HAP-1 (cell line): Measurements from ENCODE around the gene APOO.
"Not testable (repeated sequence)": the region's sequence is repeated elsewhere in the genome, so short reads cannot be mapped to it uniquely, and the experiment has no call there.

Source experiments
- DNase-seq, 2 experiments: peaks; one replicate each; pipeline ENCODE4 v3.0.0-alpha.2; 2016 to 2020; ENCODE audit warnings: low spot score in 2 of 2
- H3K27me3 ChIP-seq: fragments of 250-450 bp; sonication (Bioruptor Pico); 2 replicates; pipeline ENCODE4 v1.5.1; 2020; ENCODE audit warnings: low read depth, mild to moderate bottlenecking, moderate library complexity
- H3K36me3 ChIP-seq: fragments of 250-450 bp; sonication (Bioruptor Pico); replicated peaks from 2 replicates; pipeline ENCODE4 v1.5.1; 2020; ENCODE audit warnings: mild to moderate bottlenecking
- H3K4me1 ChIP-seq: fragments of 250-450 bp; sonication (Bioruptor Pico); 2 replicates; pipeline ENCODE4 v1.5.1; 2020; ENCODE audit warnings: mild to moderate bottlenecking
- H3K4me3 ChIP-seq: fragments of 250-450 bp; sonication (Bioruptor Pico); 2 replicates; pipeline ENCODE4 v1.5.1; 2020; ENCODE audit warnings: mild to moderate bottlenecking, moderate library complexity
- H3K9me3 ChIP-seq: fragments of 250-450 bp; sonication (Bioruptor Pico); 2 replicates; pipeline ENCODE4 v1.5.1; 2020; ENCODE audit warnings: mild to moderate bottlenecking, moderate library complexity
- in situ Hi-C: fragments of 300-500 bp; cut with MboI; formaldehyde crosslinking; loops from 3 replicates; pipeline ENCODE4 v1.14.3; 2020; ENCODE audit warnings: low sequenced_read_pairs, inconsistent platforms, mixed read lengths

Gene APOO

DNA sequence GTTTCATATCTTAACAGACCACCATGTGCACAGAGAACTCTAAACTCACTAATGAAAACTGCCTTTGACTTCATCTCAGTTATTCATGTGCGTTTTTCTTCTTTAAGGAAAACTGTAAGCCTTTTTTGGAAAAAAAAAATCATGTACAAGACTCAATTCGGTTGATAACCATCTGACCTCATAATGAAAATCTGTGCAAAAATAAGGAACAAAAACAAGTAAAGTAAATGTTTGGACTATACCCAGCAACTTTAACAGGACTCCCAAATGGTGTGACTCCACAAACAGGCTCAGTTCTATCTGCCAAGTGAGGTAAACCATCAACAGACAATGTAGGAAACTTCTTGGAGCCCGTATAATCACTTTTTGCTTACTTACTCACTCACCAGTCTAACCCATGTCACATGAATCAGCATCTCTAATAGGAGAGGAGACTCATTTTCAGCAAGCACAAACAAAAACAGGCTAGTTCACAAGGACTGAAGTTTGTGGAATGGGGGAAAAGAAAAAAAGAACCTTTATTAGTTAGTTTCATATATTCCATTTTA, 9.3 kb downstream of the APOO start:
- in situ Hi-C loops, result no loop called here
- Histone ChIP-seq H3K9me3 (no peaks in the 10 kb centered on the region), H3K36me3 (no peaks in the 10 kb centered on the region; the same call in 1 of the 2 replicates), H3K4me1 (peaks cover 5% of the 10 kb centered on the region), H3K4me3 (no peak overlapping the region), H3K27me3 (no peaks in the 10 kb centered on the region)
- no peak for DNase-seq

DNA sequence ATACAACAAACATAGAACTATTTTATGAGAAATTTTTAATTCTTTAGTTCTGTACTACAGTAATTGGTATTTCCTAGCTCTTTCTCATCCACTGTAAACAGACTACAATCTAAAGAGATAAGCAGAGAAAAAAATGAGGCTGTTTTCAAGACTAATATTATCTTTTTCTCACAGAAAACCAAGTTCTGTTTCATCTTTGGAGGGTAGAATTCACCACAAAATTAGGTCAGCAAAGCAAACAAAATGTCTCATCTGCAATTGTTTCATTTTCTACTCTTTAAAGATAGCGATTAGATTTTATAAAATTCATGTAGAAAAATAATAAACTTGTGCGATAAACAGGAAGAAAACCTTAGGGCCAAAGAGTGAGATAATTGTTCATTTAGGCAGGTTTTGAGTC, 10.8 kb downstream of the APOO start:
- no peaks in the 10 kb centered on the region for H3K27me3 ChIP-seq
- H3K9me3 ChIP-seq, result no peaks in the 10 kb centered on the region
- DNase-seq, result no peak
- H3K4me1 ChIP-seq, result peaks cover under 1% of the 10 kb centered on the region
- H3K36me3 ChIP-seq, result no peaks in the 10 kb centered on the region; the same call in 1 of the 2 replicates
- no peak overlapping the region for H3K4me3 ChIP-seq
- in situ Hi-C loops, result no loop called here

DNA sequence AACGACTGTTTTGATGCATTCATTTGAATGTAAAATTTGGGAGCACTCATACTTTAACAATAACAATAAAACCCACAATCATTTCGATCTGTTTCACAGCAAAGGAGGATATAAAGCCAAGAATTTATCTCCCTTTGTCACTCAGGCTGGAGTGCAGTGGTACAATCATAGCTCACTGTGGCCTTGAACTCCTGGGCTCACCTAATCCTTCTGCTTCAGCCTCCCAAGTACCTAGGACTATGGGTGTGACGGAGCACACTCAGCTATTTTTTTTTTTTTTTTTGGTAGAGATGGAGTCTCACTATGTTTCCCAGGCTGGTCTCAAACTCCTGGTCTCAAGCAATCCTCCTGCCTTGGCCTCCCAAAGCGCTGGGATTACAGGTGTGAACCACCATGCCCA, 11.2 kb downstream of the APOO start:
- H3K36me3 ChIP-seq, H3K9me3 ChIP-seq, H3K4me1 ChIP-seq, in situ Hi-C loops, H3K4me3 ChIP-seq, H3K27me3 ChIP-seq, DNase-seq: not testable (repeated sequence)

DNA sequence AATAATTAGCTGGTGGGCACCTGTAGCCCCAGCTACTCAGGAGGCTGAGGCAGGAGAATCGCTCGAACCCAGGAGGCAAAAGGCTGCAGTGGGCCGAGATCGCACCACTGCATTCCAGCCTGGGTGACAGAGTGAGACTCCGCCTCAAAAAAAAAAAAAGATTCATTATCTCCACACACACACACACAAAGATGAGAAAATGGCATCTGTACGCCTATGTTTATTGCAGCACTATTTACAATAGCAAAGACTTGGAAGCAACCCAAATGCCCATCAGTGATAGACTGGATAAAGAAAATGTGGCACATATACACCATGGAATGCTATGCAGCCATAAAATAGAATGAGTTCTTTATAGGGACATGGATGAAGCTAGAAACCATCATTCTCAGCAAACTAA, 12.7 kb downstream of the APOO start:
- H3K4me3 ChIP-seq, H3K27me3 ChIP-seq, H3K4me1 ChIP-seq, H3K9me3 ChIP-seq, DNase-seq, H3K36me3 ChIP-seq, in situ Hi-C loops: not testable (repeated sequence)

DNA sequence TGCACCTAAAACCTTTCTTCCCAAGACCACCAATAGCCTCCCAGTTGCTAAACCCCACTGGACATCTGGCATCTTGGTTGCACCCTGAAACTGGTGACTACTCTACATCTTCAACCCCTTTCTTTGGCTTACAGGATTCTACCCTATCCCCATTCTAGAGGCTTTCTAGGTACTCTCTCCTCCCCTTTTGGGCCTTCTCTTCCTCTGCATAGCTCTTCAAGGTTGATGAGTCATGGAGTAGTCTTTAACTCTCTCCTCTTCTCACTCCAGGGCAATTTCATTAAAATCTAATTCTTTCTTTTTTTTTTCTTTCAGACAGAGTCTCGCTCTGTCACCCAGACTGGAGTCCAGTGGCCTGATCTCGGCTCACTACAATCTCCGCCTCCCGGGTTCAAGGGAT, 16.8 kb downstream of the APOO start:
- Histone ChIP-seq H3K27me3 (no peaks in the 10 kb centered on the region), H3K4me3 (no peak overlapping the region), H3K36me3 (no peaks in the 10 kb centered on the region), H3K4me1 (peaks cover 4% of the 10 kb centered on the region), H3K9me3 (no peaks in the 10 kb centered on the region)
- no peak for DNase-seq
- in situ Hi-C loops, result no loop called here

DNA sequence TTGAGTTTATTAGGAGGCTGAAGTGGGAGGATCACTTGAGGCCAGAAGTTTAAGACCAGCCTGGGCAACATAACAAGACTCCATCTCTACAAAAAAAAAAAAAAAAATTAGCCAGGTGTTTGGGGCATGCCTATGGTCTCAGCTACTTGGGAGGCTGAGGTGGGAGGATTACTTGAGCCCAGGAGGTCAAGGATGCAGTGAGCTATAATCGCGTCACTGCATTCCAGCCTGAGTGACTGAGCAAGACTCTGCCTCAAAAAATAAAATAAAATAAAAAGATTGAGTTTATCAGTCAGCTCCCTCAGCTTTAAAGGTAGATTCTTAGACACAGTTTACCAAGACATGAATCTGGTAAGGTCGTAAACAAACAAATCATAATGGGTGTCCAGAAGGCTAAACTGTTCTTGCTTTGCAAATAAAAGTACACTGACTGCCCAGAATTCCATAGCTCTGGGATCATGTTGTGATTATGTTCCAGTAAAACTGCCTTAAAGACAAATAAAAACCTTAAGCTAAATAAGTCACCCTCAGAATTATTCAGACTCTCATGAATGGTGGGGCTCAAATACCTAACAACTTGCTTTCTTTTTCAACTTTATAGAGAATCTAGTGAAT, 18.7 kb downstream of the APOO start:
- Histone ChIP-seq H3K9me3 (no peaks in the 10 kb centered on the region), H3K27me3 (no peaks in the 10 kb centered on the region), H3K36me3 (no peaks in the 10 kb centered on the region), H3K4me1 (peaks cover 4% of the 10 kb centered on the region), H3K4me3 (no peak overlapping the region)
- no peak for DNase-seq
- in situ Hi-C loops, result no loop called here

DNA sequence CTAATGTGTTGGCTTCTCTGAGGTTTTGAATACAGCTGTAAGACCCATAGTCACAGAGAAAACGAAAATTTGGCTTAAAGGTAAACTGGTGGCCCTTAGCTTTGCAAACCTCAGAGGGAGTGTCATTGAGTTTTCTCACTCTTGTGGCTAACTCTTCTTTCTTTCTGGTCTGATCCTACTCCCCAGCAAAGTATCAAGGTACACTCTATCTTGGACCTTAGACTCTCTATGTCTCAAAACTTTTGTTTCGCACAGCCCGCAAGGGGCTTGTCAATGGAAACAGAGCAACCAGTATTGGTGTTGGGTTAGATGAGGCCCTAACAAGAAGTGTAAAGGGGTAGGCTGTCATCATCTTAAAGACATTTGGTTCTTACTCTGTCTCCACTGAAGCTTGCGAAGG, 19.8 kb downstream of the APOO start:
- no peak for DNase-seq
- Histone ChIP-seq H3K36me3 (no peaks in the 10 kb centered on the region), H3K27me3 (no peaks in the 10 kb centered on the region), H3K4me3 (no peak overlapping the region), H3K4me1 (peaks cover 4% of the 10 kb centered on the region), H3K9me3 (no peaks in the 10 kb centered on the region)
- in situ Hi-C loops, result no loop called here

DNA sequence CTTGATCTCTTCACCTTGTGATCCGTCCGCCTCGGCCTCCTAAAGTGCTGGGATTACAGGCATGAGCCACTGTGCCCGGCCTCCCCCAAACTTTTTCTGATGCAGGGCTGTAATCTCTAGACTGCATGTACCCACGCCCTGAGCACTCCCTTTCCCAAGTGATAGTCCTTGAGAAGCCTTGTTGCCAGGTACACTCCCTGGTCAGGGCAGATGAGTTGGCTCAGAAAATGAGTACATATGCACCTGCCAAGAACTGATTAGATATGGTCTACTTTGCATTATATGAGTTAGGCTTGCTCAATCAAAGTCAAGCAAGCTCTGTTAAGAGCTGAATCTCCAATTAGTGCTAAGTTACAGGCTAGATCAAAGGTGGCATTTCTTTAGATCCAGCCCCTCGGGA, 20.3 kb downstream of the APOO start:
- DNase-seq, result no peak
- Histone ChIP-seq H3K4me1 (peaks cover 4% of the 10 kb centered on the region), H3K27me3 (no peaks in the 10 kb centered on the region), H3K36me3 (no peaks in the 10 kb centered on the region), H3K9me3 (no peaks in the 10 kb centered on the region), H3K4me3 (no peak overlapping the region)
- in situ Hi-C loops, result no loop called here

DNA sequence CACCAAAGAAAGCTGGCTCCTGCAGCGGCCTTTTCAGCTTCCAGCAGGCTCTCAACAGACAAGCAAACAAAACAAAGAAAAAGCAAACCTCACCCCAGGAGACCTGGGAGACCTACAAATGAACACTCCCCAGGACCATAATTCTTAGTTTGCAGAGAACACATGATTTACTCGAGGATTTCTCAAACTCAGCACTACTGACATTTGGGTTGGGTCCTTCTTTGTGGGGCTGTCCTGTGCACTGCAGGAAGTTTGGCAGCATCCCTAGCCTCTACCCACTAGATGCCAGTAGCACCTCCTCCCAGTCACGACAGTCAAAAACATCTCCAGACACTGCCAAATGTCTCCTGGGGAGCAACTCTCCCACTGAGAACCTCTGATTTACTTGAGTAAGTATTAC, 21.9 kb downstream of the APOO start:
- no peaks in the 10 kb centered on the region for H3K36me3 ChIP-seq
- H3K9me3 ChIP-seq, result no peaks in the 10 kb centered on the region
- no peak overlapping the region for H3K4me3 ChIP-seq
- no peak for DNase-seq
- H3K4me1 ChIP-seq, result peaks cover 4% of the 10 kb centered on the region
- in situ Hi-C loops, result no loop called here
- no peaks in the 10 kb centered on the region for H3K27me3 ChIP-seq

DNA sequence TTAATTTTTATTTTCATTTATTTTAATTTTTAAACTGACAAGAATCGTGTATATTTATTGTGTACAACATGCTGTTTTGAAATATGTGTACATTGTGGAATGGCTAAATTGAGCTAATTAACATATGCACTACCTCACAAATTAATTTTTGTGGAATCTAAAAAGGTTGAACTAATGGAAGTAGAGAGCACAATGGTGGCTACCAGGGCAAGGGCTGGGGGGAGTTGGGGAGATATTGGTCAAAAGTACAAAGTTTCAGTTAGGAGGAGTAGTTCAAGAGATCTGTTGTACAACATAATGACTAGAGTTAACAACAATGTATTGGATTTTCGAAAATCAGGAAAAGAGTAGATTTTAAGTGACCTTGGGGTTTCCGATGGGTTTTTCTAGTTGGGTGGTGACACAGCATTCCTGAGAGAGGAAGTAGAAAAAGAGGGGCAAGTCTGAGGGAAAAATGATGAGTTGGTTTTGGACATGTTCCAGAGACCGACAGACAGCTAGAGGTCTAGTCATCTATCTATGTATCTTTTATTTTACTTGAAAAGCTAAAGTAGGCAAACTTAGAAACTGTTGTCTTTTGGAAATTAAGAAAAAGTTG, 23.2 kb downstream of the APOO start:
- in situ Hi-C loops, result no loop called here
- Histone ChIP-seq H3K4me1 (peaks cover 4% of the 10 kb centered on the region), H3K4me3 (no peak overlapping the region), H3K27me3 (no peaks in the 10 kb centered on the region), H3K9me3 (no peaks in the 10 kb centered on the region), H3K36me3 (no peaks in the 10 kb centered on the region)
- no peak for DNase-seq

DNA sequence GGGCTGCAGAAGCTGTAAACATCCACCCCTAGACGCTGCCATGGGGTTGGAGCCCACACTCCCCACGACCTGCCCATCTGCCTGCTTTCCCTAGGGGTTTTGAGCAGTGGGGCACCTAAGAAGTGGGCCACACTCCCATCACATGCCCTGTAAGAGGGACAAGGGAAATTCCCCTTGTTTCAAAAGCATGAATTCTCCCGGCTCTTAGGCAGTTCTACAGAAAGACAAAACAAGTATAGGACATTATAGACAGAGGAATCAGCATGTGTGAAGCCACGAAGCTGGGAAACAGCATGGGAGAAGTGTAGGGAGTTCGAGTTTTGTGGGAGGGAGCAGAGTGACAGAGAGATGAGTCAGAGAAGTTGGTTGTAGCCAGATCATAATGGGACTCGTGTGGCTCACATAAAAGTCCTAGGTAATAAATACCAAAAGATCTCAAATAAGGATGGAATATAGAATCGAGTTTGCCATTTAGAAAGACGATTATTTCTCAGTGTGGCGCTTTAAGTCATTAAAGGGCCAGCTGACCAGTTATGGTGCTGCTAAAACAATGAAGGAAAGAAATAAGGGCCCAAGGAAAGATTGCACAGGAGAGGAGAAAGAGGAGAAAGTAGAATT, 23.9 kb downstream of the APOO start:
- Histone ChIP-seq H3K36me3 (no peaks in the 10 kb centered on the region), H3K4me3 (no peak overlapping the region), H3K4me1 (no peaks in the 10 kb centered on the region), H3K9me3 (no peaks in the 10 kb centered on the region), H3K27me3 (no peaks in the 10 kb centered on the region)
- no peak for DNase-seq
- in situ Hi-C loops, result no loop called here

DNA sequence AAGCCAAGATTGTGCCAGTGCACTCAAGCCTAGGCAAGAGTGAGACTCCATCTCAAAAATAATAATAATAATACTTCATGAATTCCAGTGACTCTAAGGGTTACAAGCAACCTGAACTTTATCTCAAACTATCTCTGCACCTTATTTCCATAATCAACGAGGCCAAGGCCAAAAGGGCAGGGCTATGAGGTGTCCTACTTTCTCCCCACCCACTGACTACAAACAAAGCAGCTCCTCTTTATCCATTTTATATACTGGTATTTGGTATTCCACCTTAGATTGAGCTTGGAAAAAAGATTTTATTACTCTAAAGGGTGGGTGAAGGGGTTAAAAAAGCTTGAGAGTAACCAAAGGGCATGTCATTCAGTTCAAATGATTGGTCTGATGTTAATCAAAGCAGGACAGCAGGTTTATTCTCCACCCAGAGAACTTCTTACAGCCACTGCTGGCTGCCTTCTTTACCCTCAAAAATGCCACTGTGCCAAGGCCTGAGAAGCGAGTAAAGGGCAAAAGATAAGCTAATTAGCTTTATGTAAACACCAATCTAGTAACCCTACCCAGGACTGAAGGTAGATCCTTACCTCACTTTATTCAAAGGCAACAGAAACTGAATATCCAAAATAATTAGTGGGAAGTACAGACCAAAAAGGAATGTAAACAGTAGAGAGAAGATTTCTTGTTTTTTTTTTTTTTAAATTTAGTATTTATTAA, 28.2 kb downstream of the APOO start:
- H3K9me3 ChIP-seq, result no peaks in the 10 kb centered on the region
- no peaks in the 10 kb centered on the region for H3K27me3 ChIP-seq
- no peaks in the 10 kb centered on the region; the same call in 1 of the 2 replicates for H3K36me3 ChIP-seq
- in situ Hi-C loops, result no loop called here
- no peak overlapping the region for H3K4me3 ChIP-seq
- H3K4me1 ChIP-seq, result peaks cover 4% of the 10 kb centered on the region
- DNase-seq, result no peak

DNA sequence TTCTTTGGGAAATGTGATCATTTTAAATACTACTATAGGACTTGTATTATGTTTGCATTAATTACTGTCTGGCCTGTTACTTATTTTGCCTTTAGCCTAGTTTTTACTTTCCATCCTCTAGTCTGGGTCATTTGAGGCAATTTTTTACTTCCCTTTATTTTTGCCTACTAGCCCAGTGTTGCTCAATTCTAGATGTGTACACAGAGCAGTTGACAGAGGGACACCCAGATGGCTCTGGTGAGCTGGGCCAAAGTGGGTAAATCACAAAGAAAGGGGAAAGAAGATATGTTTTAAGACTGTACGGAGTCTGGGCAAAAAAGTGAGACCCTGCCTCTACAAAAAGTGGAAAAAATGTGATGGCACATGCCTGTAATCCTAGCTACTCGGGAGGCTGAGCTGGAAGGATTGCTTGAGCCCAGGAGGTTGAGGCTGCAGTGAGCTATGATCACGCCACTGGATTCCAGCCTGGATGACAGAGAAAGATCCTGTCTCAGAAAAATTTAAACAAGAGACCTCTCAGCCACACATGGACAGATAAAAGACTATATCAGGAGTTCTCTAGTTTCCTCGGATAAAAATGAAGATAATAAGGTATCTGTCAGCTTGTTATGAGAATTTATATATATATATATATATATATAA, 35.7 kb downstream of the APOO start:
- Histone ChIP-seq H3K4me1 (peaks cover 8% of the 10 kb centered on the region), H3K36me3 (peaks cover 4% of the 10 kb centered on the region; the same call in 1 of the 2 replicates), H3K9me3 (no peaks in the 10 kb centered on the region), H3K4me3 (no peak overlapping the region), H3K27me3 (no peaks in the 10 kb centered on the region)
- in situ Hi-C loops, result no loop called here
- no peak for DNase-seq
